SK-N-SH treated with all-trans-retinoic acid at 6 μM for 48 hours (cell line): ENCODE results near the gene S1PR4.
A peak's percentile ranks its signal among the peaks of the same experiment; 100 is the strongest.

Source experiments
- ATAC-seq: fragments of 200-7000 bp; cut with Tn5 transposase; 3 replicates; pipeline ENCODE4 v1.9.1; 2020; ENCODE audit warnings: mild to moderate bottlenecking, moderate library complexity
- BACH2 ChIP-seq: fragments of 250-450 bp; sonication (Bioruptor Pico); IDR thresholded peaks from 2 replicates; pipeline ENCODE4 v1.9.0; 2021; ENCODE audit warnings: mild to moderate bottlenecking, borderline replicate concordance
- CSDC2 ChIP-seq: fragments of 250-450 bp; sonication (Bioruptor Pico); IDR thresholded peaks from 2 replicates; pipeline ENCODE4 v1.5.0; 2020; ENCODE audit warnings: mild to moderate bottlenecking, moderate library complexity
- ESRRG ChIP-seq: fragments of 250-450 bp; sonication (Bioruptor Pico); IDR thresholded peaks from 2 replicates; pipeline ENCODE4 v1.6.1; 2021; ENCODE audit warnings: mild to moderate bottlenecking
- GLIS3 ChIP-seq: fragments of 250-450 bp; sonication (Bioruptor Pico); IDR thresholded peaks from 2 replicates; pipeline ENCODE4 v1.5.0; 2020; ENCODE audit warnings: mild to moderate bottlenecking, moderate library complexity
- ISL1 ChIP-seq: fragments of 250-450 bp; sonication (Bioruptor Pico); IDR thresholded peaks from 2 replicates; pipeline ENCODE4 v2.1.2; 2022; ENCODE audit warnings: mild to moderate bottlenecking, moderate library complexity
- OSR1 ChIP-seq: fragments of 250-450 bp; sonication (Bioruptor Pico); IDR thresholded peaks from 2 replicates; pipeline ENCODE4 v1.8.0; 2022; ENCODE audit warnings: moderate library complexity, mild to moderate bottlenecking, inconsistent platforms
- PATZ1 ChIP-seq: fragments of 250-450 bp; sonication (Bioruptor Pico); IDR thresholded peaks from 2 replicates; pipeline ENCODE4 v1.8.0; 2020; ENCODE audit warnings: mild to moderate bottlenecking, moderate library complexity, borderline replicate concordance
- PPARA ChIP-seq: fragments of 250-450 bp; sonication (Bioruptor Pico); IDR thresholded peaks from 2 replicates; pipeline ENCODE4 v1.5.0; 2020; ENCODE audit warnings: mild to moderate bottlenecking, borderline replicate concordance
- RARB ChIP-seq: fragments of 250-450 bp; sonication (Bioruptor Pico); IDR thresholded peaks from 2 replicates; pipeline ENCODE4 v1.8.0; 2021; ENCODE audit warnings: mild to moderate bottlenecking, moderate library complexity
- SNAI2 ChIP-seq: fragments of 250-450 bp; sonication (Bioruptor Pico); IDR thresholded peaks from 2 replicates; pipeline ENCODE4 v1.5.0; 2020; ENCODE audit warnings: mild to moderate bottlenecking, moderate library complexity
- TCF4 ChIP-seq: fragments of 250-450 bp; sonication (Bioruptor Pico); IDR thresholded peaks from 2 replicates; pipeline ENCODE4 v1.8.0; 2021; ENCODE audit warnings: mild to moderate bottlenecking, moderate library complexity, borderline replicate concordance
- TOX ChIP-seq: fragments of 250-450 bp; sonication (Bioruptor Pico); IDR thresholded peaks from 2 replicates; pipeline ENCODE4 v1.8.0; 2021; ENCODE audit warnings: mild to moderate bottlenecking, moderate library complexity, borderline replicate concordance
- ZC3H10 ChIP-seq: fragments of 250-450 bp; sonication (Bioruptor Pico); IDR thresholded peaks from 2 replicates; pipeline ENCODE4 v1.5.1; 2021; ENCODE audit warnings: mild to moderate bottlenecking, moderate library complexity
- ZFP3 ChIP-seq: fragments of 250-450 bp; sonication (Bioruptor Pico); IDR thresholded peaks from 2 replicates; pipeline ENCODE4 v1.5.0; 2020; ENCODE audit warnings: mild to moderate bottlenecking, moderate library complexity
- ZFP30 ChIP-seq: fragments of 450-650 bp; formaldehyde crosslinking; IDR thresholded peaks from 2 replicates; pipeline ENCODE4 v1.5.0; 2022; ENCODE audit warnings: mild to moderate bottlenecking, moderate library complexity
- ZNF565 ChIP-seq: fragments of 450-650 bp; formaldehyde crosslinking; conservative IDR thresholded peaks from 2 replicates; pipeline ENCODE4 v1.5.0; 2020; ENCODE audit warnings: low read depth, mild to moderate bottlenecking, moderate library complexity
- ZNF70 ChIP-seq: fragments of 450-650 bp; formaldehyde crosslinking; IDR thresholded peaks from 2 replicates; pipeline ENCODE4 v1.5.0; 2020; ENCODE audit warnings: mild to moderate bottlenecking, moderate library complexity
- ZNF8 ChIP-seq: fragments of 450-650 bp; formaldehyde crosslinking; IDR thresholded peaks from 2 replicates; pipeline ENCODE4 v1.5.0; 2020; ENCODE audit warnings: mild to moderate bottlenecking, moderate library complexity
- TF ChIP-seq, protein P1 (sequence below): fragments of 250-450 bp; sonication (Bioruptor Pico); IDR thresholded peaks from 2 replicates; pipeline ENCODE4 v1.5.1; 2020; ENCODE audit warnings: low read depth, mild to moderate bottlenecking, moderate library complexity
- TF ChIP-seq, protein P2 (sequence below): fragments of 250-450 bp; sonication (Bioruptor Pico); IDR thresholded peaks from 2 replicates; pipeline ENCODE4 v1.5.0; 2020; ENCODE audit warnings: mild to moderate bottlenecking, moderate library complexity
- TF ChIP-seq, protein P3 (sequence below): fragments of 250-450 bp; sonication (Bioruptor Pico); IDR thresholded peaks from 2 replicates; pipeline ENCODE4 v1.5.1; 2021; ENCODE audit warnings: mild to moderate bottlenecking, moderate library complexity

The S1PR4 gene

GRCh38 chr19:3178377-3178972 is at the start of gene S1PR4:
TSS of gene S1PR4 (plus strand) at chr19:3178769. CDS start at chr19:3178793, 24 bp downstream.
- TF ChIP-seq ESRRG (CRISPR knock-in tag): no peak
- ATAC-seq: no peak

- no peak for TF ChIP-seq PPARA (CRISPR knock-in tag)
- TF ChIP-seq RARB (CRISPR knock-in tag): no peak
- no peak for TF ChIP-seq ZNF70
- TF ChIP-seq ISL1 (CRISPR knock-in tag): no peak
- TF ChIP-seq, protein P1, sequence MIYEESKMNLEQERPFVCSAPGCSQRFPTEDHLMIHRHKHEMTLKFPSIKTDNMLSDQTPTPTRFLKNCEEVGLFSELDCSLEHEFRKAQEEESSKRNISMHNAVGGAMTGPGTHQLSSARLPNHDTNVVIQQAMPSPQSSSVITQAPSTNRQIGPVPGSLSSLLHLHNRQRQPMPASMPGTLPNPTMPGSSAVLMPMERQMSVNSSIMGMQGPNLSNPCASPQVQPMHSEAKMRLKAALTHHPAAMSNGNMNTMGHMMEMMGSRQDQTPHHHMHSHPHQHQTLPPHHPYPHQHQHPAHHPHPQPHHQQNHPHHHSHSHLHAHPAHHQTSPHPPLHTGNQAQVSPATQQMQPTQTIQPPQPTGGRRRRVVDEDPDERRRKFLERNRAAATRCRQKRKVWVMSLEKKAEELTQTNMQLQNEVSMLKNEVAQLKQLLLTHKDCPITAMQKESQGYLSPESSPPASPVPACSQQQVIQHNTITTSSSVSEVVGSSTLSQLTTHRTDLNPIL: no peak
- TF ChIP-seq, protein P2, sequence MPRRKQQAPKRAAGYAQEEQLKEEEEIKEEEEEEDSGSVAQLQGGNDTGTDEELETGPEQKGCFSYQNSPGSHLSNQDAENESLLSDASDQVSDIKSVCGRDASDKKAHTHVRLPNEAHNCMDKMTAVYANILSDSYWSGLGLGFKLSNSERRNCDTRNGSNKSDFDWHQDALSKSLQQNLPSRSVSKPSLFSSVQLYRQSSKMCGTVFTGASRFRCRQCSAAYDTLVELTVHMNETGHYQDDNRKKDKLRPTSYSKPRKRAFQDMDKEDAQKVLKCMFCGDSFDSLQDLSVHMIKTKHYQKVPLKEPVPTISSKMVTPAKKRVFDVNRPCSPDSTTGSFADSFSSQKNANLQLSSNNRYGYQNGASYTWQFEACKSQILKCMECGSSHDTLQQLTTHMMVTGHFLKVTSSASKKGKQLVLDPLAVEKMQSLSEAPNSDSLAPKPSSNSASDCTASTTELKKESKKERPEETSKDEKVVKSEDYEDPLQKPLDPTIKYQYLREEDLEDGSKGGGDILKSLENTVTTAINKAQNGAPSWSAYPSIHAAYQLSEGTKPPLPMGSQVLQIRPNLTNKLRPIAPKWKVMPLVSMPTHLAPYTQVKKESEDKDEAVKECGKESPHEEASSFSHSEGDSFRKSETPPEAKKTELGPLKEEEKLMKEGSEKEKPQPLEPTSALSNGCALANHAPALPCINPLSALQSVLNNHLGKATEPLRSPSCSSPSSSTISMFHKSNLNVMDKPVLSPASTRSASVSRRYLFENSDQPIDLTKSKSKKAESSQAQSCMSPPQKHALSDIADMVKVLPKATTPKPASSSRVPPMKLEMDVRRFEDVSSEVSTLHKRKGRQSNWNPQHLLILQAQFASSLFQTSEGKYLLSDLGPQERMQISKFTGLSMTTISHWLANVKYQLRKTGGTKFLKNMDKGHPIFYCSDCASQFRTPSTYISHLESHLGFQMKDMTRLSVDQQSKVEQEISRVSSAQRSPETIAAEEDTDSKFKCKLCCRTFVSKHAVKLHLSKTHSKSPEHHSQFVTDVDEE (CRISPR knock-in tag): no peak
- TF ChIP-seq SNAI2: no peak
- TF ChIP-seq BACH2 (CRISPR knock-in tag): no peak
- TF ChIP-seq ESRRG (CRISPR knock-in tag): no peak
- TF ChIP-seq TOX: no peak
- TF ChIP-seq ZC3H10 (CRISPR knock-in tag): no peak
- TF ChIP-seq ZFP3: no peak
- TF ChIP-seq PATZ1 (CRISPR knock-in tag): no peak
- TF ChIP-seq CSDC2 (CRISPR knock-in tag): no peak
- no peak for TF ChIP-seq TCF4 (CRISPR knock-in tag)
- TF ChIP-seq, all 23 proteins: peak for 0
- ATAC-seq: peak; percentile 39; the same call in 1 of the 3 replicates
Observed at GRCh38 chr19:3129112-3129511, 49.5 kb upstream of the S1PR4 start.

- TF ChIP-seq SNAI2 (no peak), TOX (no peak), GLIS3 (CRISPR knock-in tag) (no peak), ZNF565 (CRISPR knock-in tag) (no peak), ISL1 (CRISPR knock-in tag) (no peak), ZC3H10 (CRISPR knock-in tag) (no peak), ZFP30 (CRISPR knock-in tag) (no peak), ZFP3 (no peak), ZNF8 (CRISPR knock-in tag) (no peak), PATZ1 (CRISPR knock-in tag) (no peak), ZNF70 (no peak), OSR1 (no peak), CSDC2 (CRISPR knock-in tag) (no peak)
Observed at GRCh38 chr19:3131168-3131567, 47.4 kb upstream of the S1PR4 start.

DNA sequence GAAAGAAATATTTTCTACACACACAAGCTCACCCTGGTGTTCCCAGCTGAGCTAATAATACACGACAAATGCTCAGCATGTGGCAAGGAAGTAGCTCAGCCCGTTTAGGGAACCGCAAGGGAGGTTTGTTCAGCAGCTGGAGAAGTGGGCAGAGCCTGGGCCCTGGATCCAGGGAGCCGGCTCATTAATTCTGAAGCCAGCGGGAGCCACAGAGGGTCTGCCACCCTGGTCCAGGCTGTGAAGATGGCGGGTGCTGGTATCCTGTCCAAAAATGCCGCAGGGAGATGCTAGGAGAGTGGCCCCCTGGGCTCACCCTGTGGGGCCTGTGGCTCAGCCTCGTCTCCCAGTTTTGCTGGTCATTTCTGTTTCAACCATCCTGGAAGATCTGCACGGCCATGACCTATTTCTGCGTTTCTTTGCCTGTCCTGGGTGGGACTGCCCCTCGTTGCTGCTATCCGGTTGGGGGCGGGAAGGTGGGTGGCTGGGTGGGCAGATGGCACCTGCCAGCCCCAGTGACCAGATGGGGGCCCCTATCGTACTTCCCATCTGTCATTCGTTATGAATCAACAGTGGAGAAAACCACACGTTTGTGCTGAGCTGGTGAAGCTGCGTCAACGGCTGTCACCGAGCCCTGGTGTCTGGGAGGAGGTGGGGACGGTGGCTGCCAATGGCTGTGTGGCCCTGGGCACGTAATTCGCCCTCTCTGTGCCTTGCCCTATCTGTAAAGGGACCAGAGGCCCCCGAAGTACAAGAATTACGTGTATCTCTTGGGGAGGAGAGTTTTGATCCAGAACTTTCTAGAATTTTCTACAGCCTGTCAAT is 45.4 kb upstream of the S1PR4 start:
- ATAC-seq: no peak; the same call in 2 of the 3 replicates
- no peak for TF ChIP-seq ZFP3
- no peak for TF ChIP-seq ZC3H10 (CRISPR knock-in tag)
- no peak for TF ChIP-seq PPARA (CRISPR knock-in tag)
- no peak for TF ChIP-seq SNAI2
- TF ChIP-seq, protein P3, sequence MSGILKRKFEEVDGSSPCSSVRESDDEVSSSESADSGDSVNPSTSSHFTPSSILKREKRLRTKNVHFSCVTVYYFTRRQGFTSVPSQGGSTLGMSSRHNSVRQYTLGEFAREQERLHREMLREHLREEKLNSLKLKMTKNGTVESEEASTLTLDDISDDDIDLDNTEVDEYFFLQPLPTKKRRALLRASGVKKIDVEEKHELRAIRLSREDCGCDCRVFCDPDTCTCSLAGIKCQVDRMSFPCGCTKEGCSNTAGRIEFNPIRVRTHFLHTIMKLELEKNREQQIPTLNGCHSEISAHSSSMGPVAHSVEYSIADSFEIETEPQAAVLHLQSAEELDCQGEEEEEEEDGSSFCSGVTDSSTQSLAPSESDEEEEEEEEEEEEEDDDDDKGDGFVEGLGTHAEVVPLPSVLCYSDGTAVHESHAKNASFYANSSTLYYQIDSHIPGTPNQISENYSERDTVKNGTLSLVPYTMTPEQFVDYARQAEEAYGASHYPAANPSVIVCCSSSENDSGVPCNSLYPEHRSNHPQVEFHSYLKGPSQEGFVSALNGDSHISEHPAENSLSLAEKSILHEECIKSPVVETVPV: no peak
- no peak for TF ChIP-seq ZNF8 (CRISPR knock-in tag)
- TF ChIP-seq, protein P1: no peak
- no peak for TF ChIP-seq OSR1
- TF ChIP-seq TCF4 (CRISPR knock-in tag): no peak
- TF ChIP-seq RARB (CRISPR knock-in tag): no peak
- no peak for TF ChIP-seq TOX
- no peak for TF ChIP-seq PATZ1 (CRISPR knock-in tag)
- TF ChIP-seq ZNF565 (CRISPR knock-in tag): no peak
- no peak for TF ChIP-seq GLIS3 (CRISPR knock-in tag)

More at GRCh38 chr19:3131168-3131567, 47.4 kb upstream of the S1PR4 start:
- no peak for ATAC-seq
